ENCODE measurements around the gene DGKB.

Gene DGKB

GRCh38 chr7:14207711-14208110 lies 694.8 kb downstream of the DGKB start:
- TF ChIP-seq CTCF (IDR thresholded peaks at IDR 0.05; ENCODE audit: poor library complexity, severe bottlenecking) = no peak
- Histone ChIP-seq H3K4me1 (ENCODE audit: insufficient read depth, poor library complexity, severe bottlenecking) (no peaks in the 10 kb centered on the region), H3K4me3 (ENCODE audit: severe bottlenecking) (no peak overlapping the region), H3K9me3 (ENCODE audit: severe bottlenecking) (no peaks in the 10 kb centered on the region), H3K36me3 (ENCODE audit: low read depth) (no peaks in the 10 kb centered on the region), H3K27ac (ENCODE audit: poor library complexity, severe bottlenecking) (no peak overlapping the region), H3K27me3 (ENCODE audit: insufficient read depth, poor library complexity, severe bottlenecking) (no peaks in the 10 kb centered on the region)
- ATAC-seq (ENCODE audit: low read depth) (no peak), DNase-seq (ENCODE audit: low spot score) (no peak)

DNA sequence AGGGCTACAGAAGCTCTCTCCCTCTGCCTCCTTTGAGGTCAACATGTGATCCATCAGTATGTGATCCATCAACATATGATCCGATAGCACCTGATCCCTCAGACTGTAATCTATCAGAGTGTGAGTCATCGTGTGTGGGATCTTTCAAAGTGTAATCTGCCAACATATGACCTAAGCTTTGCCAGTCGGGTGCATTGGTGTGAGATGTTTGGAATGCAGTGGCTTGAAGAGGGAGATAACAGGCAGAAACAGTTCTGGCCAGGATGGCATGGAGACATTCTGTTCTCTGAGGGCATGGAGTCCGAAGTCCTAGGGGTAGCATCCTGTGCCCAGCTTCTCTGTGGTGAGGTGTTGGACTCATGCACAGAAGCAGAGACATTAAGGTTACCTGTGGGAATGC lies 695.4 kb downstream of the DGKB start:
- Histone ChIP-seq H3K4me3 (ENCODE audit: severe bottlenecking) (no peak overlapping the region), H3K36me3 (ENCODE audit: low read depth) (no peaks in the 10 kb centered on the region), H3K27ac (ENCODE audit: poor library complexity, severe bottlenecking) (no peak overlapping the region), H3K9me3 (ENCODE audit: severe bottlenecking) (no peaks in the 10 kb centered on the region), H3K27me3 (ENCODE audit: insufficient read depth, poor library complexity, severe bottlenecking) (no peaks in the 10 kb centered on the region), H3K4me1 (ENCODE audit: insufficient read depth, poor library complexity, severe bottlenecking) (no peaks in the 10 kb centered on the region)
- DNase-seq (ENCODE audit: low spot score) = no peak
- peak; percentile 31; the same call in 2 of the 3 replicates for ATAC-seq (ENCODE audit: low read depth)
- no peak for TF ChIP-seq CTCF (IDR thresholded peaks at IDR 0.05; ENCODE audit: poor library complexity, severe bottlenecking)

DNA sequence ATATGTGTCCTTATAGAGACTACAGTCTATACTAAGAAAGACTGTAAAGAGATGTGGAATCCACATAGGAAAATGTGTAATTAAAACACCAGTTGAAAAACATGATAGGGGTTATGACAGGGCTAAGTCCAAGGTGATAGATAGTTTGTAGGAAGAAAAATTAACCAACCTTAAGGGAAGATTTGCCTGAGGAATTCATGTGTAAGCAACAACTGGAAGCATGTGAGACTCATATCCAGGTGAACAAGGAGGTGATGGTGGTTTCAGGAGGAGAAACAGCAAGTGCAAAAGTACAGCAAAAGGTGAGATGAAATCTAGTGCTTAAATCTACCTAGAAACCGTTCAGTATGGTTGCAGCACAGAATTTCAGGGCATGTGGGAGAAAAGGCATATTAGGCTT lies 696.4 kb downstream of the DGKB start:
- Histone ChIP-seq H3K4me3 (ENCODE audit: severe bottlenecking) (no peak overlapping the region), H3K27ac (ENCODE audit: poor library complexity, severe bottlenecking) (no peak overlapping the region), H3K36me3 (ENCODE audit: low read depth) (no peaks in the 10 kb centered on the region), H3K4me1 (ENCODE audit: insufficient read depth, poor library complexity, severe bottlenecking) (no peaks in the 10 kb centered on the region), H3K27me3 (ENCODE audit: insufficient read depth, poor library complexity, severe bottlenecking) (no peaks in the 10 kb centered on the region), H3K9me3 (ENCODE audit: severe bottlenecking) (no peaks in the 10 kb centered on the region)
- DNase-seq (ENCODE audit: low spot score) (no peak), ATAC-seq (ENCODE audit: low read depth) (no peak)
- no peak for TF ChIP-seq CTCF (IDR thresholded peaks at IDR 0.05; ENCODE audit: poor library complexity, severe bottlenecking)

GRCh38 chr7:14201353-14201752 lies 701.2 kb downstream of the DGKB start:
- TF ChIP-seq CTCF (IDR thresholded peaks at IDR 0.05; ENCODE audit: poor library complexity, severe bottlenecking) = no peak
- no peak overlapping the region for H3K27ac ChIP-seq (ENCODE audit: poor library complexity, severe bottlenecking)
- H3K9me3 ChIP-seq (ENCODE audit: severe bottlenecking) = no peaks in the 10 kb centered on the region
- DNase-seq (ENCODE audit: low spot score) (no peak), ATAC-seq (ENCODE audit: low read depth) (no peak)
- H3K4me1 ChIP-seq (ENCODE audit: insufficient read depth, poor library complexity, severe bottlenecking) = peaks cover 10% of the 10 kb centered on the region
- no peak overlapping the region for H3K4me3 ChIP-seq (ENCODE audit: severe bottlenecking)
- no peaks in the 10 kb centered on the region for H3K36me3 ChIP-seq (ENCODE audit: low read depth)
- no peaks in the 10 kb centered on the region for H3K27me3 ChIP-seq (ENCODE audit: insufficient read depth, poor library complexity, severe bottlenecking)

- no peak for DNase-seq (ENCODE audit: low spot score)
- Histone ChIP-seq H3K9me3 (ENCODE audit: severe bottlenecking) (no peaks in the 10 kb centered on the region), H3K4me3 (ENCODE audit: severe bottlenecking) (no peak overlapping the region), H3K36me3 (ENCODE audit: low read depth) (no peaks in the 10 kb centered on the region), H3K27me3 (ENCODE audit: insufficient read depth, poor library complexity, severe bottlenecking) (no peaks in the 10 kb centered on the region), H3K4me1 (ENCODE audit: insufficient read depth, poor library complexity, severe bottlenecking) (peaks cover 14% of the 10 kb centered on the region), H3K27ac (ENCODE audit: poor library complexity, severe bottlenecking) (no peak overlapping the region)
- no peak for ATAC-seq (ENCODE audit: low read depth)
- no peak for TF ChIP-seq CTCF (IDR thresholded peaks at IDR 0.05; ENCODE audit: poor library complexity, severe bottlenecking)
Observed at GRCh38 chr7:14199336-14199735, 703.2 kb downstream of the DGKB start.

Measured in RWPE2 (cell line).